HepG2 (cell line): ENCODE data around the gene DTWD2. TPM values are rescaled to one million over a fixed set of nuclear protein-coding genes. Genes with fewer than 3 reads are reported as not detected.
A peak's percentile ranks its signal among the peaks of the same experiment; 100 is the strongest.

ENCODE experiments used
- ATAC-seq: fragments of 200-7000 bp; cut with Tn5 transposase; 3 replicates; pipeline ENCODE4 v1.9.1; 2020; ENCODE audit warnings: mild to moderate bottlenecking, moderate library complexity
- BruUV-seq: library from RNA; stranded (reverse); fragments of 400-500 nt; replicated peaks from 2 replicates; lab custom pipeline; 2021; lab: Mats Ljungman, UMichigan
- CTCF ChIA-PET: fragments of 300-600 bp; formaldehyde crosslinking; extraction: SDS; loops from one replicate; lab custom pipeline; 2021; ENCODE audit warnings: low total read pairs, inconsistent platforms, low intra/inter-chr PET ratio; lab: Yijun Ruan, JAX
- POLR2A ChIA-PET: fragments of 350-600 bp; sonication (Branson Sonifier 250); formaldehyde crosslinking; loops from one replicate; lab custom pipeline; 2020; ENCODE audit warnings: antibody characterized with exemption, inconsistent platforms; lab: Yijun Ruan, JAX
- DNase-seq: peaks from one replicate; pipeline ENCODE4 v3.0.0-alpha.2; 2015; ENCODE audit warnings: low spot score
- FAIRE-seq: peaks from 3 replicates; lab custom pipeline; 2011; peaks lifted over from hg19 to GRCh38; lab: Jason Lieb, UNC
- H2AFZ ChIP-seq: one replicate; pipeline ENCODE4 v1.6.1; 2011; ENCODE audit warnings: low read length, inconsistent platforms
- H3K27ac ChIP-seq: fragments of 300-600 bp; 3 replicates; pipeline ENCODE4 v1.8.0; 2011; ENCODE audit warnings: mixed run types, mild to moderate bottlenecking, mixed read lengths, low read length, inconsistent platforms; ENCODE audit not compliant: insufficient read depth; ENCODE audit errors: extremely low read length
- H3K27me3 ChIP-seq, 2 experiments: fragments of 200-600 bp in 1 of 2; 2 replicates in 1 of 2; 3 replicates in 1 of 2; pipeline versions ENCODE4 v1.6.0 to v1.8.0; 2011; ENCODE audit warnings: low read length in 2 of 2, mild to moderate bottlenecking in 2 of 2, moderate library complexity in 2 of 2, inconsistent platforms in 1 of 2; ENCODE audit not compliant: insufficient read depth in 2 of 2, control insufficient read depth in 1 of 2
- H3K36me3 ChIP-seq, 2 experiments: fragments of 200-600 bp in 1 of 2; replicated peaks in 1 of 2; 2 replicates in 1 of 2; 3 replicates in 1 of 2; pipeline versions ENCODE4 v1.5.1 to v1.8.0; 2011; ENCODE audit warnings: low read length in 2 of 2, inconsistent platforms in 1 of 2; ENCODE audit not compliant: insufficient read depth in 2 of 2, control insufficient read depth in 1 of 2
- H3K4me1 ChIP-seq: 2 replicates; pipeline ENCODE4 v1.5.1; 2012; ENCODE audit warnings: low read length, inconsistent platforms; ENCODE audit not compliant: insufficient read depth
- H3K4me2 ChIP-seq: 2 replicates; pipeline ENCODE4 v1.6.0; 2011; ENCODE audit warnings: low read depth, low read length, inconsistent platforms
- H3K4me3 ChIP-seq, 3 experiments: fragments of 200-600 bp in 1 of 3; sonication (generic), shearing (Covaris generic) in 1 of 3; replicated peaks in 1 of 3; 2 replicates each; pipeline ENCODE4 v1.5.1; 2011 to 2016; ENCODE audit warnings: low read length in 3 of 3, inconsistent platforms in 2 of 3, low read depth in 2 of 3, mild to moderate bottlenecking in 2 of 3, control low read depth in 1 of 3, mixed read lengths in 1 of 3; ENCODE audit not compliant: insufficient read depth in 1 of 3
- H3K79me2 ChIP-seq: one replicate; pipeline ENCODE4 v1.6.1; 2011; ENCODE audit warnings: low read length, inconsistent platforms; ENCODE audit not compliant: insufficient read depth
- H3K9ac ChIP-seq: 2 replicates; pipeline ENCODE4 v1.6.0; 2011; ENCODE audit warnings: mild to moderate bottlenecking, low read depth, low read length, inconsistent platforms; ENCODE audit not compliant: insufficient read depth
- H3K9me3 ChIP-seq: 2 replicates; pipeline ENCODE4 v1.5.1; 2012; ENCODE audit warnings: mild to moderate bottlenecking, low read length
- H4K20me1 ChIP-seq: 2 replicates; pipeline ENCODE4 v1.6.0; 2011; ENCODE audit warnings: inconsistent platforms, mild to moderate bottlenecking, low read length, moderate library complexity; ENCODE audit not compliant: insufficient read depth
- CTCF ChIP-seq: sonication (generic); formaldehyde crosslinking; IDR thresholded peaks from 2 replicates; pipeline ENCODE4 v1.5.0; 2020; ENCODE audit warnings: mild to moderate bottlenecking, missing genetic modification reagents, moderate library complexity
- IRF1 ChIP-seq: sonication (generic); formaldehyde crosslinking; IDR thresholded peaks from 2 replicates; pipeline ENCODE4 v1.4.0; 2020; ENCODE audit warnings: low read depth, mild to moderate bottlenecking, missing genetic modification reagents
- SMC3 ChIP-seq: IDR thresholded peaks from 2 replicates; pipeline ENCODE4 v1.6.1; 2011; ENCODE audit warnings: low read length, improper control_type of control experiment
- STAG1 ChIP-seq: sonication (generic); formaldehyde crosslinking; IDR thresholded peaks from 2 replicates; pipeline ENCODE4 v1.4.0; 2020; ENCODE audit warnings: missing genetic modification reagents
- ZNF678 ChIP-seq: sonication (generic); formaldehyde crosslinking; IDR thresholded peaks from 2 replicates; pipeline ENCODE4 v1.4.0; 2020; ENCODE audit warnings: mild to moderate bottlenecking, missing genetic modification reagents
- WGBS: methylation state at CpG from one replicate; pipeline ENCODE4 v1.1.6; 2017; ENCODE audit warnings: low lambda C conversion rate; 5-methylcytosine and 5-hydroxymethylcytosine counted together
- in situ Hi-C: cut with HindIII; loops from 2 replicates; pipeline ENCODE4 v1.10.0; 2017; ENCODE audit warnings: low pct_unique_long_range_greater_than_20kb; ENCODE audit not compliant: extremely low pct_ligation_motif_present
- intact Hi-C: fragments of 100-400 bp; cut with micrococcal nuclease; formaldehyde crosslinking; loops from one replicate; pipeline ENCODE4 v1.10.0; 2022; ENCODE audit not compliant: unreplicated experiment
- polyA plus RNA-seq, 8 experiments: library from polyadenylated mRNA; depleted of rRNA in 3 of 8; stranded (reverse) in 7 of 8; unstranded in 1 of 8; fragments of >200 nt; fragmentation: Illumina TruSeq in 4 of 8; extraction: Trizol in 4 of 8; gene quantifications; 2 replicates each; pipeline versions ENCODE4 v1.2.1 to v1.2.3, GENCODE V29; 2011 to 2016; ENCODE audit warnings: low read depth in 4 of 8, missing spikeins in 1 of 8, mixed read lengths in 1 of 8; ENCODE audit not compliant: insufficient read depth in 1 of 8
- total RNA-seq, 5 experiments: library from RNA; depleted of rRNA; stranded (reverse); fragments of >200 nt; fragmentation: Illumina TruSeq; extraction: Trizol; gene quantifications; 2 replicates each; pipeline ENCODE4 v1.2.3, GENCODE V29; 2016; ENCODE audit warnings: low read depth in 1 of 5

DTWD2 gene
- total and polyA plus RNA-seq, 2 of the 13 experiments (the other 11 are each of a cell fraction or from before 2014, with no cell fraction given), result 1.6 to 6.0 TPM

DNA sequence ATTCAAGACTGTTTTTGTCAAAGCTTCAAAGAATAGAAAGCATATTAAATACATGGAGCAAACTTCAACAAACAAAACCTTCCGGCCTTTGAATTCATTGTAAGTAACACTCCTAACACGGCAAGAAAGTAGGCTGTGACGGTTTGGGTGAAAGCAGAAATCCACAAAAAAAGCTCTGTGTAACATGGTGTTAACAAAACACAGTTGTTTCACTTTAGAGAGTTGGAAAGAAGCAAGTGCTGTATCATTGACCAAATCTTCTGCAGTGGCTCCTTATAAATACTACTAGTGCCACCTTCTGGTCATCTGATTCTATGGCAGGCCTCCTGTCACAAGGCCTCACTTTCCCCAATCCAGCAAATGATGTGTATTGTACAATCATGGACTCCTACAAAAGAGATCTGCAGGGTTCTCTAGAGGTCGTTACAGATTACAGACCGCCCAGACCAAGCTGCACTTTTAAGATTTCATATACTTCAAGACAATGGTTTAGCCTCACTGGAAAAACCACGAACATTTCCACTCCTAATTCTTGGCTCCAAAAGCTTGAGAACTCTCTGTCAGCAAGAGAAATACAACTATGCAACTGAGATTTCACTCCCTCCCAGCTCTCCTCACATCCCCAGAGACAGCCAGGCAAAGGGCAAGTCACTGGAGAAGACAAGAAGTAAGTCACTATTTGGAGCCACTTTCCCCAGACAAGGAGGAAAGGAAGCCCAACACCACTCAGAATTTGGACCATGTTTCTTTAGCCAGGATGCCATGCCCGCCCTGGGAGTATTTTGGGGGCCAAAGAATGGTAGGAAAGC is 196.2 kb downstream of the DTWD2 start:
- no TSS peak for BruUV-seq

More for the DNA sequence above, 196.2 kb downstream of the DTWD2 start:
- Histone ChIP-seq H3K27me3 (no peaks in the 10 kb centered on the region; a peak in 1 of 5 replicates), H3K27ac (no peak overlapping the region), H3K36me3 (no peaks in the 10 kb centered on the region), H3K9me3 (no peaks in the 10 kb centered on the region), H3K9ac (no peak overlapping the region), H3K79me2 (no peaks in the 10 kb centered on the region), H3K4me2 (peak overlapping the region; percentile 28), H3K4me1 (no peaks in the 10 kb centered on the region), H3K4me3 (no peak overlapping the region), H2AFZ (no peak overlapping the region), H4K20me1 (no peaks in the 10 kb centered on the region)
- ATAC-seq (peak; percentile 95), DNase-seq (peak; percentile 54), FAIRE-seq (peak; percentile 72)
- intact Hi-C loops, result loop anchor here (2.0 to 10.0 kb wide), 3 partner anchors 165 to 1337 kb away; no protein-coding TSS in a partner anchor
- ChIA-PET CTCF (no interaction called here), POLR2A (no interaction called here)
- TF ChIP-seq IRF1 (CRISPR knock-in tag) (no peak), ZNF678 (CRISPR knock-in tag) (no peak), CTCF (CRISPR knock-in tag) (peak; percentile 74), STAG1 (CRISPR knock-in tag) (peak; percentile 80), SMC3 (peak; percentile 50)
- in situ Hi-C loops, result no loop called here
- 5% methylated on average over 7 of the region's 7 CpGs for WGBS
